SK-N-MC (cell line): Measurements from ENCODE around the gene HAL.

ENCODE experiments used
- EZH2 ChIP-seq: fragments of 200-600 bp; sonication (generic); IDR thresholded peaks from one replicate; pipeline ENCODE4 v1.6.1; 2017; ENCODE audit warnings: antibody characterized with exemption
- FOXP2 ChIP-seq: optimal IDR thresholded peaks from 2 replicates; pipeline ENCODE3; 2011; ENCODE audit warnings: mild to moderate bottlenecking, moderate library complexity; ENCODE audit not compliant: insufficient read depth; ENCODE audit errors: extremely low read length, control extremely low read depth
- POLR2AphosphoS5 ChIP-seq: IDR thresholded peaks from 2 replicates; pipeline ENCODE4 v1.6.1; 2012; ENCODE audit warnings: mild to moderate bottlenecking, low read depth, low read length, borderline replicate concordance

GRCh38 chr12:95984682-95985081, 11.5 kb downstream of the HAL start:
- TF ChIP-seq EZH2: no peak
- TF ChIP-seq FOXP2: no peak
- no peak for TF ChIP-seq POLR2AphosphoS5
